Measurements from ENCODE around the gene DNAJA2. TPM values are rescaled to one million over a fixed set of nuclear protein-coding genes. Genes with fewer than 3 reads are reported as not detected.

Gene DNAJA2
- total and polyA plus RNA-seq, 8 donors: 13.0 to 26.6 (median 21.7) TPM

DNA sequence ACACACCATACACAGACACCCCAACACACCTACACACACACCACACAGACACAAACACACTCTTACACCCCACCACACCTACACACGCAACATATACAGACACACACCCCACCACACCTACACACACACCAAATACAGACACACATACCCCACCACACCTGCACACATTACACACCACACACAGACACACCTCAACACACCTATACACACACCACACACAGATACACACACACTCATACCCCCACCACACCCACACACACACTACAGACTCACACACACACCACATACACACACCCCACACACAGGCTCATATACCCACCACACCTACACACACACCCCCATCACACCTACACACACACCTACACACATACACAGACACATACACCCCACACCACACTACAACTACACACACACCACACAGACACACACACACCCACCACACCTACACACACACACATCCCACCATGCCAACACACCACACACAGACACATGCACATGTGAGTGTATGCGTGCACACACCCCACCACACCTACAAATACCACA is 57.9 kb downstream of the DNAJA2 start:
- TF ChIP-seq, protein P1, sequence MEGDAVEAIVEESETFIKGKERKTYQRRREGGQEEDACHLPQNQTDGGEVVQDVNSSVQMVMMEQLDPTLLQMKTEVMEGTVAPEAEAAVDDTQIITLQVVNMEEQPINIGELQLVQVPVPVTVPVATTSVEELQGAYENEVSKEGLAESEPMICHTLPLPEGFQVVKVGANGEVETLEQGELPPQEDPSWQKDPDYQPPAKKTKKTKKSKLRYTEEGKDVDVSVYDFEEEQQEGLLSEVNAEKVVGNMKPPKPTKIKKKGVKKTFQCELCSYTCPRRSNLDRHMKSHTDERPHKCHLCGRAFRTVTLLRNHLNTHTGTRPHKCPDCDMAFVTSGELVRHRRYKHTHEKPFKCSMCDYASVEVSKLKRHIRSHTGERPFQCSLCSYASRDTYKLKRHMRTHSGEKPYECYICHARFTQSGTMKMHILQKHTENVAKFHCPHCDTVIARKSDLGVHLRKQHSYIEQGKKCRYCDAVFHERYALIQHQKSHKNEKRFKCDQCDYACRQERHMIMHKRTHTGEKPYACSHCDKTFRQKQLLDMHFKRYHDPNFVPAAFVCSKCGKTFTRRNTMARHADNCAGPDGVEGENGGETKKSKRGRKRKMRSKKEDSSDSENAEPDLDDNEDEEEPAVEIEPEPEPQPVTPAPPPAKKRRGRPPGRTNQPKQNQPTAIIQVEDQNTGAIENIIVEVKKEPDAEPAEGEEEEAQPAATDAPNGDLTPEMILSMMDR (IDR thresholded peaks at IDR 0.05): no peak
- H3K27ac ChIP-seq: no peak overlapping the region
- H3K4me3 ChIP-seq: no peak overlapping the region
- FAIRE-seq (no peak), DNase-seq (peak in 1 of 6 donors; percentile 31), ATAC-seq (no peak)
- H3K27me3 ChIP-seq: no peaks in the 10 kb centered on the region
- H3K36me3 ChIP-seq: peaks cover 0 to 44% (median 0%) of the 10 kb centered on the region in 3 donors
- intact Hi-C loops (cut with DNase I): no loop called here
- no peaks in the 10 kb centered on the region for H3K9me3 ChIP-seq
- H3K4me1 ChIP-seq: peaks cover 19 to 25% (median 19%) of the 10 kb centered on the region in 3 donors
- WGBS, 2 donors: 93 to 97% methylated on average over 2 of the region's 2 CpGs

DNA sequence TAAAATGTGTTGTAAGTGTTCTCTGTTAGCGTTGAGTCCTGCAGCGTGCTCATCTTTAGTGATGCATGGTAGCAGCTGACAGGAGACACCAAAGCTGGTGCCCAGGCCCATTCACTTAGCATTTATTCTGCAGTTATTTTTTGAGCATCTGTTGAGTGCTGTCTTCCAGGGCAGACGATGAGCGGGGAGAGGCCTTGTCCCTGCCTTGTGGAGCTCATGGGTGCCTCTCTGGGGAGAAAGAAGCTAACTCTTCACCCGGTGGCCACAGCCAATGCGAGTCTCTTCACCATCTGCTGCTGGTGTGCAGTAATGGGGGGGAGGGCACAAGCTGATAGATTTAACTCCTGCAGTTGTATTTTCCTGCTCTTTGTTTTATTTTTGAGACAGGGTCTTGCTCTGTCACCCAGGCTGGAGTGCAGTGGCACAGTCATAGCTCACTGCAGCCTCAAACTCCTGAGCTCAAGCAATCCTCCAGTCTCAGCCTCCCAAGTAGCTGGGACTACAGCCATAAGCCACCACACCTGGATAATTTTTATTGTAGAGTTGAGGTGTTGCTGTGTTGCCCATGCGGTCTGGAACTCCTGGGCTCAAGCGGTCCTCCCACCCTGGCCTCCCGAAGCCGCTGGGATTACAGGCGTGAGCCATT is 58.8 kb downstream of the DNAJA2 start:
- no peak overlapping the region for H3K4me3 ChIP-seq
- peaks cover 10 to 17% (median 13%) of the 10 kb centered on the region in 3 donors for H3K4me1 ChIP-seq
- no peak overlapping the region for H3K27ac ChIP-seq
- H3K36me3 ChIP-seq: peaks cover 0 to 52% (median 0%) of the 10 kb centered on the region in 3 donors
- no peaks in the 10 kb centered on the region for H3K9me3 ChIP-seq
- 83 to 90% methylated on average over 11 of the region's 11 CpGs for WGBS, 2 donors
- FAIRE-seq: no peak
- no peaks in the 10 kb centered on the region for H3K27me3 ChIP-seq
- TF ChIP-seq, protein P1 (IDR thresholded peaks at IDR 0.05): no peak
- no peak for ATAC-seq
- intact Hi-C loops (cut with DNase I): no loop called here
- peak in 1 of 6 donors; percentile 34 for DNase-seq

DNA sequence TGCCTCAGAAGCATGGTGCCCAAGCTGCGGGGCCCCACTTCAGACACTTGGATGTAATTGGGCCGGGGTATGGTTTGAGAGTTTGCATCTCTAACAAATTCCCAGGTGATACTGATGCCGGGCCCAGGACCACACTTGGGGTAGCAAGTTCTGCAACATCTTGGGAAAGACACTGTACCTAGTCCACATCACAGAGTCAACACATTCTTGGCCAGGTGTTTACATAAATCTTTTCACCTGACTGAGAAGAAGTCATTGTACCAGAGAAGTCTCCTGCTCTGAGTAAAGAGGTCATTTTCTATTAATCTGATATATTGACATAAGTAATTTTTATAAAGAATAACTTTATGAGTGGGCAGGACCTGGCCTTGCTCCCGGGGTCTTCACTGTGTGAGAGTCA is 61.8 kb downstream of the DNAJA2 start:
- DNase-seq (no peak), ATAC-seq (no peak), FAIRE-seq (no peak)
- Histone ChIP-seq H3K27ac (no peak overlapping the region), H3K27me3 (no peaks in the 10 kb centered on the region), H3K9me3 (no peaks in the 10 kb centered on the region), H3K4me1 (no peaks in the 10 kb centered on the region), H3K36me3 (peaks cover 0 to 67% (median 0%) of the 10 kb centered on the region in 3 donors), H3K4me3 (no peak overlapping the region)
- WGBS, 2 donors: 64 to 73% methylated on average over 4 of the region's 4 CpGs
- TF ChIP-seq, protein P1 (IDR thresholded peaks at IDR 0.05): no peak
- intact Hi-C loops (cut with DNase I): no loop called here

DNA sequence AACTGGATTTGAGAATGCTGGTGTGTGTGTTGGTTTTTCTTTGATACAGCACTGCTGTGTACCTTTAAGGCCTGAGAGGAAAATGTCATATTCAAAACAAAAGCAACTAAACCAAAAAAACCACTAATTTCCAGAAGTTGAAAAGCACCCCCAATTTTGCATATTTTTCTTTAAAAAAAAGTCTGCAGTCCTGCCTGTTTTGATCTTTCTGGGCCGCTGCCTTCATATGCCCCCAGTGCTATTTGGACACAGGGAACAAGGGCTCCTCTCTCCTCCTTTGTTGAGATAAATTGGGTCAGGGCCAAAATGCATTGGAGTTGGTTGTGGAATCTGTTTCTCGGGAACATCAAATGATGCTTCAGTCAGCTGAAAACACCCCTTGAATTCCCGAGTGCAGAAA is 62.4 kb downstream of the DNAJA2 start:
- Histone ChIP-seq H3K27ac (no peak overlapping the region), H3K4me3 (no peak overlapping the region), H3K27me3 (no peaks in the 10 kb centered on the region), H3K4me1 (no peaks in the 10 kb centered on the region), H3K9me3 (no peaks in the 10 kb centered on the region), H3K36me3 (peaks cover 0 to 69% (median 0%) of the 10 kb centered on the region in 3 donors)
- intact Hi-C loops (cut with DNase I): no loop called here
- FAIRE-seq (no peak), DNase-seq (no peak), ATAC-seq (no peak)
- TF ChIP-seq, protein P1 (IDR thresholded peaks at IDR 0.05): no peak
- WGBS, 2 donors: 55 to 57% methylated on average over 3 of the region's 3 CpGs

Measured in pancreas (tissue), 10 donors.